ENCODE data around the gene PRR29. TPM values are rescaled to one million over a fixed set of nuclear protein-coding genes. Genes with fewer than 3 reads are reported as not detected.
A peak's percentile ranks its signal among the peaks of the same experiment; 100 is the strongest.

PRR29 gene
- polyA plus RNA-seq, 3 donors: 0.03 to 2.1 (median 1.4) TPM

- H3K4me1 Mint-ChIP-seq: no peaks in the 10 kb centered on the region
- TF ChIP-seq CTCF (IDR thresholded peaks at IDR 0.05): no peak
- intact Hi-C loops (cut with micrococcal nuclease): no loop called here
- H3K27ac Mint-ChIP-seq: peak overlapping the region in 1 of 7 donors; percentile 31
- H2AFZ ChIP-seq (ENCODE audit: insufficient read depth, low read depth, low read length, poor library complexity, severe bottlenecking): no peak overlapping the region
- H3K9ac ChIP-seq (ENCODE audit: insufficient read depth, low read length, poor library complexity, severe bottlenecking): no peak overlapping the region
- DNase-seq: no peak
- H3K4me1 ChIP-seq (ENCODE audit: control insufficient read depth in 1 of 2, insufficient read depth in 2 of 2, low read length in 2 of 2): no peaks in the 10 kb centered on the region
- 71% methylated on average over 10 of the region's 11 CpGs for WGBS (ENCODE audit: insufficient coverage)
- no peaks in the 10 kb centered on the region for H3K9me3 Mint-ChIP-seq
- peaks cover 81 to 96% of the 10 kb centered on the region in 2 donors for H3K36me3 ChIP-seq (replicated peaks in 1 of 2; ENCODE audit: control insufficient read depth in 1 of 2, insufficient read depth in 2 of 2, low read length in 2 of 2)
- H3K4me3 ChIP-seq (replicated peaks in 1 of 3; ENCODE audit: low read depth in 2 of 3, low read length in 3 of 3): no peak overlapping the region
- H3K4me3 Mint-ChIP-seq: no peak overlapping the region
- H3K9me3 ChIP-seq (replicated peaks in 1 of 2; ENCODE audit: control insufficient read depth in 1 of 2, insufficient read depth in 1 of 2, low read length in 2 of 2): no peaks in the 10 kb centered on the region
- no peaks in the 10 kb centered on the region for H3K79me2 ChIP-seq (ENCODE audit: insufficient read depth, low read length)
- H3K27me3 ChIP-seq (ENCODE audit: control insufficient read depth in 2 of 2, insufficient read depth in 2 of 2, low read length in 2 of 2): no peaks in the 10 kb centered on the region
- no peak overlapping the region for H3K27ac ChIP-seq (ENCODE audit: low read depth in 1 of 2, low read length in 2 of 2)
- H3K4me2 ChIP-seq (replicated peaks; ENCODE audit: extremely low read depth, low read length, poor library complexity, severe bottlenecking): no peak overlapping the region
- no peaks in the 10 kb centered on the region for H3K27me3 Mint-ChIP-seq (ENCODE audit: low read depth in 3 of 3)
- H3K36me3 Mint-ChIP-seq: peaks cover 86 to 88% of the 10 kb centered on the region in 2 donors
- no peaks in the 10 kb centered on the region for H4K20me1 ChIP-seq (ENCODE audit: insufficient read depth, low read length)
Observed at GRCh38 chr17:64041912-64042311, 43.8 kb downstream of the PRR29 start.

DNA sequence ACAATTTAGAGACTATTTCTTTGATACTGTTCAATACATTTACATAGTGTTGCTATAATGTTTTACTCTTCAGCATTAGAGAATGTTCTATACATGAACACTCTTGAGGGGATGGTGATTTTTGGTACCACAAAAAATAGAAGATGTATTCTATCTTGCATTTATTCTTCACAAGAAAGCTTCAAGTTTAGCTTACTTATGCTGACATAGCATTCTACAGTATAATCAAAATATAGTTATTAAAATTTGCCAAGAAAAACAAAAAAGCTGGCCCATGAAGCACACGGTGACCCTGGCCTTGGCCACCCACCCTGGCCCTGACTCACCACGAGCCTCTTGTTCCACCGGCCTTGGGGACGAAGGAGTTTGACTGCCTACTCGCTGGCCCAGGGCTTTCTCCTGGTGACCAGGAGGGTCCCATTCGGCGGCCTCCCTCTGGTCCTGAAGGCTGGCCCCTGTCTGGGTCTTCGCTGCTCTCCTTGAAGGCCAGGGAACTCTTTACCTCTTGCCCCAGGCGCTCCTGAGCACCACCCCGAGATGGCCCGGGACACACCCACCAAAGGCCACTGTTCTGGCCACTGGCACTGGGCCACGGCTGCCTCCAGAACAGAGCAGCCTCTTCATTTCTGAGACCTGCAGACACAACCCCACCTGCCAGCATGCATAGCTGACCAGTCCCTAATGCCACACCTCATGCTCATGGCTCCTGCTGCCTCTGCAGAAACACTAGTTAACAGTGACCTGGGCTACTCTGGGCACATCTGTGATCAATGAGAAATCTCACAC is 44.7 kb downstream of the PRR29 start:
- H3K4me1 ChIP-seq (ENCODE audit: control insufficient read depth in 1 of 2, insufficient read depth in 2 of 2, low read length in 2 of 2): no peaks in the 10 kb centered on the region
- peaks cover 85 to 100% of the 10 kb centered on the region in 2 donors for H3K36me3 ChIP-seq (replicated peaks in 1 of 2; ENCODE audit: control insufficient read depth in 1 of 2, insufficient read depth in 2 of 2, low read length in 2 of 2)
- no peak overlapping the region for H3K9ac ChIP-seq (ENCODE audit: insufficient read depth, low read length, poor library complexity, severe bottlenecking)
- Mint-ChIP-seq H3K4me3 (no peak overlapping the region), H3K4me1 (no peaks in the 10 kb centered on the region), H3K9me3 (no peaks in the 10 kb centered on the region), H3K27ac (no peak overlapping the region), H3K36me3 (peaks cover 87 to 97% of the 10 kb centered on the region in 2 donors), H3K27me3 (ENCODE audit: low read depth in 3 of 3) (no peaks in the 10 kb centered on the region)
- intact Hi-C loops (cut with micrococcal nuclease): no loop called here
- no peak for TF ChIP-seq CTCF (IDR thresholded peaks at IDR 0.05)
- H2AFZ ChIP-seq (ENCODE audit: insufficient read depth, low read depth, low read length, poor library complexity, severe bottlenecking): no peak overlapping the region
- H3K9me3 ChIP-seq (replicated peaks in 1 of 2; ENCODE audit: control insufficient read depth in 1 of 2, insufficient read depth in 1 of 2, low read length in 2 of 2): no peaks in the 10 kb centered on the region
- H3K27ac ChIP-seq (ENCODE audit: low read depth in 1 of 2, low read length in 2 of 2): no peak overlapping the region
- H4K20me1 ChIP-seq (ENCODE audit: insufficient read depth, low read length): no peaks in the 10 kb centered on the region
- no peak for DNase-seq
- H3K79me2 ChIP-seq (ENCODE audit: insufficient read depth, low read length): no peaks in the 10 kb centered on the region
- H3K4me2 ChIP-seq (replicated peaks; ENCODE audit: extremely low read depth, low read length, poor library complexity, severe bottlenecking): no peak overlapping the region
- H3K4me3 ChIP-seq (replicated peaks in 1 of 3; ENCODE audit: low read depth in 2 of 3, low read length in 3 of 3): no peak overlapping the region
- no peaks in the 10 kb centered on the region for H3K27me3 ChIP-seq (ENCODE audit: control insufficient read depth in 2 of 2, insufficient read depth in 2 of 2, low read length in 2 of 2)
- WGBS (ENCODE audit: insufficient coverage): over 99% methylated on average over 11 of the region's 12 CpGs
